ENCODE measurements around the gene ST3GAL3.

DNA sequence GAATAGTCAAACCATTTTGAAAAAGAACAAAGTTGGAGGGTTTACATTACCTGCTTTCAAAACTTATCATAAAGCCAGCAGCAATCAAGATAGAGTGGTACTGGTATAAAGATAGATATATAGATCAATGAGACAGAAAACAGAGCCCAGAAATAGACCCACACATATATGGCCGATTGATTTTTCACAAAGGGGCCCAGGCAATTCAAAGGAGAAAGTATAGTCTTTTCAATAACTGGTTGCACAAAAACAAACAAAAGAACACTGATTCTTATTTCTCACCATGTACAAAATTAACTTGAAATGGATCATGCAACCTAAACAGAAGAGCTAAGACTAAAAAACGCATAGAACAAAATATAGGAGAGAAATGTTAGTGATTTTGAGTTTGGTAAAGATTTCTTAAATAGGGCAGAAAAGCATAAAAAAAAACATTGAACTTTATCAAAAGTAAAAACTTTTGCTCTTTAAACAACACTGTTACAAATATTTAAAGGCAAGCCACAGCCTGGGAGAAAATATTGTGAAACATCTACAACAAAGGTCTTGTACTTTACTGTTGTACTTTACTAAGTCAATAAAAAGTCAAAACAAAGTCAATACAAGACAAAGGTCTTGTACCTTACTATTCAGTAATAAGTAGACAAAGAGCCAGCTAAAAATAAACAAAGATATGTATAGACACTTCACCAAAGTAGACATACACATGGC, 50.2 kb downstream of the ST3GAL3 start:
- TF ChIP-seq, protein P1, sequence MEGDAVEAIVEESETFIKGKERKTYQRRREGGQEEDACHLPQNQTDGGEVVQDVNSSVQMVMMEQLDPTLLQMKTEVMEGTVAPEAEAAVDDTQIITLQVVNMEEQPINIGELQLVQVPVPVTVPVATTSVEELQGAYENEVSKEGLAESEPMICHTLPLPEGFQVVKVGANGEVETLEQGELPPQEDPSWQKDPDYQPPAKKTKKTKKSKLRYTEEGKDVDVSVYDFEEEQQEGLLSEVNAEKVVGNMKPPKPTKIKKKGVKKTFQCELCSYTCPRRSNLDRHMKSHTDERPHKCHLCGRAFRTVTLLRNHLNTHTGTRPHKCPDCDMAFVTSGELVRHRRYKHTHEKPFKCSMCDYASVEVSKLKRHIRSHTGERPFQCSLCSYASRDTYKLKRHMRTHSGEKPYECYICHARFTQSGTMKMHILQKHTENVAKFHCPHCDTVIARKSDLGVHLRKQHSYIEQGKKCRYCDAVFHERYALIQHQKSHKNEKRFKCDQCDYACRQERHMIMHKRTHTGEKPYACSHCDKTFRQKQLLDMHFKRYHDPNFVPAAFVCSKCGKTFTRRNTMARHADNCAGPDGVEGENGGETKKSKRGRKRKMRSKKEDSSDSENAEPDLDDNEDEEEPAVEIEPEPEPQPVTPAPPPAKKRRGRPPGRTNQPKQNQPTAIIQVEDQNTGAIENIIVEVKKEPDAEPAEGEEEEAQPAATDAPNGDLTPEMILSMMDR (conservative IDR thresholded peaks at IDR 0.05 in 1 of 2, IDR thresholded peaks at IDR 0.05 in 1 of 2; ENCODE audit: low read depth in 1 of 2, low read length in 2 of 2) = no peak
- no peak for TF ChIP-seq EZH2 (IDR thresholded peaks at IDR 0.05; ENCODE audit: low read length, missing control alignments)
